ENCODE measurements around the gene PLGRKT.
"Not testable (repeated sequence)": the region's sequence is repeated elsewhere in the genome, so short reads cannot be mapped to it uniquely, and the experiment has no call there.

PLGRKT gene

GRCh38 chr9:5429873-5430564 lies 7.7 kb downstream of the PLGRKT start:
- no peak for DNase-seq

DNA sequence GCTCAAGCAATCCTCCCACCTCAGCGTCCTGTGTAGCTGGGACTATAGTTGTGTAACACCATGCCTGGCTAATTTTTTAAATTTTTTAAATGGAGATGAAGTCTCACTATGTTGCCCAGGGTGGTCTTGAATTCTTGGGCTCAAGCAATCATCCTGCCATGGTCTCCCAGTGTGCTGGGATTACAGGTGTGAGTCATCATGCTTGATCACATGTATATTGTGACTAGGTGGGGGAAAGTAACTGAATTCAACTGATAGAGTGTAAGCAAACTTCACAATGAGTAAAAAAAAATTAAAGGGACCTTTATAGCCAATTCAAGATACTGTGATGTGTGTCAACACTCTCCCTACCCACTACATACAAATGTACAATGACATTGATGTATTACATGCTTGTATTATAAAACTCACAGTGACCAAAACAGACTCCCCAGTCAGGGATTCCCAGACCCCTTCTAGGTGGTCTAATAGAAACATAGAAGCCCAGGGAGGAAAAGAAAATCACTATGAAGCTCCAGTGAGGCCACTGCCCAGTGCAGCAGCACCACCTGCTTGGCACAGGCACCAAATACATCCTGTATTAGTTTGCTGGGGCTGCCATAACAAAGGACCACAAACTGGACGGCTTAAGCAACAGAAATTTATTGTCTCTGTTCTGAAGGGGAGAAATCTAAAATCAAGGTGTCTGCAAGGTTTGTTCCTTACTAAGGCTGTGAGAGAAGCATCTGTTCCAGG lies 8.8 kb downstream of the PLGRKT start:
- no peak for DNase-seq

DNA sequence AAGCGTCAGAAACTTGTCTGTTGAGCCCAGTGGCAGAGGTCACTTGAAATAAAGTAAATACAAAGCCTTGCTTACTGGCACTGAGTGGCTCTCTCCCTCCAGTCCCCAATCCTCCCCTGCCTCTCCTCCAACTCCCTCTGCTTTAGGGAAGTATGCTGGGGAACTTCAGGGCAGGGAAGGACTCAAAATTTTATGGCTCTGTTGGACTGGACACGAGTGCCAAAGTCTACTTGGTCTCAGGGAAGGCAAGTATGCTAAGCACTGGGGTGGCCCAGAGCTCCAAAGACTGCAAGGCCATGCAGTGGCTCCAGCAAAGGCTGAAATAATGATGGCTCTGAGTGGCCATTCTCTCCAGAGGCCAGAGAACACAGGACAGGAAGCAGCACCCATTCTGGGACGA lies 9.6 kb downstream of the PLGRKT start:
- no peak for DNase-seq

DNA sequence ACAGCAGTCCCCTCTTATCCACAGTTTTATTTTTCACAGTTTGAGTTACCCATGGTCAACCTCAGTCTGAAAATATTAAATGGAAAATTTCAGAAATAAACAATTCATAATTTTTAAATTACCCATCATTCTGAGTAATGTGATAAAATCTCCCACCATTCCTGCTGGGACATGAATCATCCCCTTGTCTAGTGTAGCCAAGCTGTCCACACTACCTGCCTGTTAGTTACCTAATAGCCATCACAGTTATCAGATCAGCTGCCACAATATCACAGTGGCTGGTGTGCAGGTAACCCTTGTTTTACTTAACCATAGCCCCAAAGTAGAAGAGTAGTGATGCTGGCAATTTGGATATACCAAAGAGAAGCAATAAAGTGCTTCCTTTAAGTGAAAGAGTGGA lies 10.7 kb downstream of the PLGRKT start:
- no peak for DNase-seq

DNA sequence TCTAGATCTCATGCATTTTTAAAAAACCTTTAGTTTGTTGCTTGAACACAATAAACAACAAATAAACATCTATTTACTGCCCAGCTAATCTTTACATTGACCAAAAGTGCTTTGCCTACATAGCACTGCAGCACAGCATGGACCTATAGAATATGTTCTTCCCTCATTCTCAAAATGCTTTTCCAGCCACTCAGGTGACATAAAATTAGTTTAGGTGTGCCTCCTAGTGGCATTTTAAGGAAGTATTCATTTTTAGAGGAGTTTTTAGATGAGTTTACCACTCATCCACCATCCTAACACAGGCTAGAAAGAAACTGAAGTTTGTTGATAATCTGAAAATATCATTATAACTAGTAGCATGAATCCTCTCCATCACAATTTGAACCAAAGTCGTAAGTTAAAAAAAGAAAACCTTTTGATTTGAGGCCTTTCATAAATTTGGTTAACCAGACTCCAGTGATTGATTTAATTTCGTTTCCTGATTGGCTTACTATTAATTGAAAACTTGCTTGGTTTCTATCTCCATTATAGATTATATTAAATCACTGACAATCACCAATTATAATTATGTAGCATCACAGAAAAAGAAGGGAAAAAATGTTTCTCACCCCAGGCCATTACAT lies 12.6 kb downstream of the PLGRKT start:
- no peak for DNase-seq

DNA sequence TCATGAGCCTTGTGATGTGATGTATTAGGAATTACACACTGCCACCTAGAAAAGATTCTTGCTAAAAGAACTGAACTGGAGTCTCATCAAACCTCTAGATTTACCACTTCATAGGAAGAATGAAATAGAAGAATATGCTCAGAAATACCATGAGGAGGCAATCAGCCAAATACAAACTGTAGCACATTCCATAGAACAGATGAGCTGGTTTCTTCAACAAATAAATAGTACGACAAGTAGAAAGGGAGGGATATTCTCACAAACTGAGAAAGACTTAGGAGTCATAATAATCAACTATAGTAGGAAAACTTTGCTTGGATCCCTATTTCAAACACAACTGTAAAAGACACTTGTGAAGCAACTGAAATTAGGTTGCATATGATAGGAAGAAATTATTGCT lies 15.4 kb downstream of the PLGRKT start:
- no peak for DNase-seq

- DNase-seq, result no peak
These were observed 16.6 kb downstream of the PLGRKT start for GRCh38 chr9:5421163-5421562.

DNA sequence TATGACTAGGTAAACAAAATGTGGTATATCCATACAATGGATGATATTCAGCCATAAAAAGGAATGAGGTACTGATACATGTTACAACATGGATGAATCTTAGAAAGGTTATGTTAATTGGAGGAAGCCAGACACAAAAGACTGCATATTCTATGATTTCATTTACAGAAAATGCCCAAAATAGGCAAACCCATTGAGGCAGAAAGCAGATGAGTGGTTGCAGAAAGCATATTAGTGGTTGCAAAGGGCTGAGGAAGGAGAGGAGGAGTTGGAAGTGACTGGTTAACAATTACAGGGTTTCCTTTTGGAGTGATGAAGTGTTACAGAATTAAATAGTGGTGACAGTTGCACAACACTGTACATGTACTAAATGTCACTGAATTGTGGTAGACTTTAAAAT lies 17.7 kb downstream of the PLGRKT start:
- DNase-seq, result no peak

DNA sequence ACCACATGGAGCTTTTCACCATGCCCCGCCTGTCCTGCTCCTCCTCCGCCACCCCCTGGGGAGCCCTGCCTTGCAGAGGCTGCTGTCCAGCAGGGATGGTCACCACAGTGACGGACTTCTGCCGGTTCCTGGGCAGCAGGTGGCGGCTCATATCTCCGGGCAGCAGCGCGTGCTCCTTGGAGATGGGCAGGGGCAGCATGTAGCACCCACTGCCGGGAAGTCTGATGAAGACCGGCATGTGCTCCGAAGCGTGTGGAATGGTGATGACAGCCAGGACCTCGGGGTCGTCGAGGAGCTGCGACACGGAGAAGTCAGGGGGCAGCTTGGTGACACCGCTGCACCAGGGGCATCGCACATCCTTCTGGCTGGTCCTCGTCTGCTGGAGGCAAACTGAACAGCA lies 19.2 kb downstream of the PLGRKT start:
- DNase-seq, result no peak

- no peak for DNase-seq
These were observed 20.8 kb downstream of the PLGRKT start for GRCh38 chr9:5416953-5417352.

- no peak for DNase-seq
These were observed 29.1 kb downstream of the PLGRKT start for GRCh38 chr9:5408596-5408995.

DNA sequence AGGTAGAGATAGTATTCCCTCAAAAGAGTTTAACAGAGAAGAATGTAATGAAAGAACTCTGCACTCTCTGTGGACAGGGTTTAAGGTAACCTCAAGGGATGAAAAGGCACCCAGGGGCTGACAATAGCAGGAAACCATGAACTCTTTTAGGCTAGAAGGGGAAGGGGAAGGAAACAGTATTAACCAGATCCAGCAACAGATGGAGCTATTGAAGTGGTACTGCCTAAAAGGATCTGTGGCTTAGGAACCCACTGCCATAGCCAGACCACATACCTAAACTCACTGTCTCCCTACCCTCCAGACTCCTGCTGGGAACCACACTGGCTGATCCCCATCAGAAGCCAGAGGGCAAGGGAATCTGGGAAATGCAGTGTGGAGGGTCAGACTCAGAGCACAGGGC lies 35.5 kb downstream of the PLGRKT start:
- no peak for DNase-seq

DNA sequence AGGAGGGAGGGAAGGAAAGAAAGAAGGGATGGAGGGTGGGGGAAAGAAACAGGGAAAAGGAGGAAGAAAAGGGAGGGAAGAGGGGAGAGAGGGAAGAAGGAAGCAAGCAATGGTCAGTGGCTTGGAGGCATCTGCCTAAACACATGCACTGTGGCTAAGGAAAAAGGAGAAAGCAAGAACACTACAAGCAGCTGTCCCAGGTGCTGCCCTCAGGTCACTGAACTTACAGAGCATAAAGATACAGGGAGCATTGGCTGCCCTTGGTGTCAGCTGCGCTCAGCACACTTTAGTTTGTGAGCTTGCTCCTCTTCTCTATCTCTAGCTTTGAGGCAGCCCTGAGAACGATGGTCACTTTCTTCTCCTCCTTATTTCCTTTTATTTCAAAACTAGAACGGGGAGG lies 40.2 kb downstream of the PLGRKT start:
- not testable (repeated sequence) for DNase-seq

DNA sequence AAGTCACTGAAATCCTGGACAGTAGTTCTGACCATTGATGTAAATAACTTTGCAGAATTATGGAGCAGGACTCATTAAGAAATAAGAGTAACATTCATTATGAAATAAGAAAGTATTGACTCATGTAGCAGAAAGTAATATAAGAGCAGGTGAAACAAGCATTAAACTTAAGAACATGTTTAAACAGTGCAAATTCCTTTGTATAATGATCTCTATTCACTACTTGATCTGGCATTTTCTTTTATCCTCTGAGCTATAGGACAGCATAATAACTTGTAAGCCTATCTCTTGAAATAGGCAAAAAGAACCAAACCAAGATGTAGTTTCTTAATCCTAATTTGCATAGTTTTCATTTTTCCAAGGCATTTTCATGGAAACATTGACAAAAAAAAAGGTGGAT lies 42.3 kb downstream of the PLGRKT start:
- DNase-seq, result no peak

GRCh38 chr9:5393976-5394375 lies 43.7 kb downstream of the PLGRKT start:
- not testable (repeated sequence) for DNase-seq

- no peak for DNase-seq
These were observed 44.2 kb downstream of the PLGRKT start for GRCh38 chr9:5393497-5393896.

DNA sequence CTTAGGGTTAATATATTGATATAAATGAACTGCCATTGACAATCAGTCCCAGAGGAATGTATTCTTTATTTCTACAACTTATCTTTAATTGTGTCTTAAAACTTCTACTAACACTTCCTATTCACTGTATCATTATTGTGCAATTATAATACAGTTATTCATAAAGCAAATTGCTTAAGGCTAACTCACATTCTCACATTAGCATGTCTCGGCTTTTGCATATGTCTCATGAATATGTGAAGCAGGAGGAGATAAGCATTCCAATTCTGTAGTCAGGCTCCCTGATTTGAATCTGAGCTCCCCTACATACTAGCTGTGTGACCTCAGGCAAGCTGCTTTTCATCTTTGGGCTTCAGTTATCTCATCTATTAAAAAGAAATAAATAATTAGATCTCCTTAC lies 45.4 kb downstream of the PLGRKT start:
- DNase-seq, result no peak

- DNase-seq, result no peak
These were observed 48.5 kb downstream of the PLGRKT start for GRCh38 chr9:5389109-5389732.

DNA sequence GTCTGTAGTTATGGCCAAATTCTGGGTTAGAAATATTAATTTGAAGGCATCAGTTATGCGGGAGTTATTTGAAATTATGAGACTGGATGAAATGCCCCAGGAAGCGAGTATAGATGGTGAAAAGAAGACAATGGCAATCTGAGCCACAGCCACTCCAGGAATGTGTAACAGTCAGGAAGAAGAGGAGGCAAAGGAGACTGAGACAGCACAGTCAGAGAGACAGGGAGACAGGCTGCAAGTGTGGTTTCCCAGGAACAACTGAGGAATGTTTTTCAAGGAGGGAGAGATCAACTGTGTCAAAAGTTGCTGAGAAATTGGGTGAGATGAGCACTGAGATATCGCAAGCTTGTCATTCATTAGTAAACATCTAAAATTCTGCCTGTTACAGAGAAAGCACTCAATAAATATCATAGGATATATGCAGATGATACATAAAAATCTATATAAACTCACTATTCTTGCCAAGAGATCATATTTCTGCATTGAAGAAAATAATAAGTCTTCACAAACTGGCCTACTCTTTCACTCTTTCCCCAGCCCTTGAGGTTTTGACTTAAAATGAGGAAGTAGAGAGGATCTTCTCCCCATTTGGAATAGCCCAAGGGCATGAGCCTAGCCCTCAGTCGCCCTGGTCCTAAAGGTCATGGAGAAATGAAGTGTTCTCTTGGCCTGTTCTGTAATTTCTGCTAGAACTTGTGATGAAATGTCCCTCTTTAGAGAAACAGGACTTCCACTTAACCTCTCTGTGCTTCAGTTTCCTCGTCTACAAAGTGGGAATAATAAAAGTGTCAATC lies 49.5 kb downstream of the PLGRKT start:
- no peak for DNase-seq

GRCh38 chr9:5384436-5384835 lies 53.3 kb downstream of the PLGRKT start:
- no peak for DNase-seq

- DNase-seq, result no peak
These were observed 55.2 kb downstream of the PLGRKT start for GRCh38 chr9:5382479-5382878.

GRCh38 chr9:5375790-5376477 lies 61.8 kb downstream of the PLGRKT start:
- no peak for DNase-seq

Measured in GOT3 (cell line).